HG03139 (cell line): ENCODE measurements around the gene FERMT3.

Experiments used
- ATAC-seq: cut with Tn5 transposase; IDR thresholded peaks from one replicate; pipeline ENCODE4 v1.9.1; 2021; ENCODE audit not compliant: unreplicated experiment

FERMT3 gene

GRCh38 chr11:64219354-64219684 lies 12.8 kb downstream of the FERMT3 start:
- no peak for ATAC-seq

- no peak for ATAC-seq
Observed at GRCh38 chr11:64219755-64220154, 13.2 kb downstream of the FERMT3 start.

DNA sequence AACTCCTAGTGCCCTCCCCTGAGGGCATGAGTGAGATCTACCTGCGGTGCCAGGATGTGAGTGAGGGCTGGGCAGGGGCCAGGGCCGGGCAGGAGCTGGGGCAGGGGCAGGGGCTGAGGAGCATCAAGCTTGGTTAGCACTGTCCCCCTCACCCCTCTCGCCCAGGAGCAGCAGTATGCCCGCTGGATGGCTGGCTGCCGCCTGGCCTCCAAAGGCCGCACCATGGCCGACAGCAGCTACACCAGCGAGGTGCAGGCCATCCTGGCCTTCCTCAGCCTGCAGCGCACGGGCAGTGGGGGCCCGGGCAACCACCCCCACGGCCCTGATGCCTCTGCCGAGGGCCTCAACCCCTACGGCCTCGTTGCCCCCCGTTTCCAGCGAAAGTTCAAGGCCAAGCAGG lies 13.8 kb downstream of the FERMT3 start:
- ATAC-seq = no peak

GRCh38 chr11:64220798-64221197 lies 14.3 kb downstream of the FERMT3 start:
- no peak for ATAC-seq

DNA sequence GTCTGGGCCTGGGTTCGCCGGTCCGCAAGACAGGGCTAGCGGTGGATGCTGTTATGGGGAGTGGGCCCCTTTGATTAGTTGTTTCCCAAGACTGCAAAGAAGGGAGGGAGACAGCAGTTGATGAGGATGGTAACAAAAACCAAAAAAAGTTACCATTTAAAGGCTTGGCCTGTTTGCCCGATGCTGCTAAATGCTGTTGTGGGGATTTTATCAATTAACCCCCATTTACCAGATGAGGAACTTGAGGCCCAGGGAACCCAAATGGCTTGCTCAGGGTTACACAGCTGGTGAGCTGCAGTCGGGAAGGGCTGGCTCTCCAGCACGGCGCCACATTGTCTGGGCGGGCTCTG lies 16.1 kb downstream of the FERMT3 start:
- no peak for ATAC-seq

DNA sequence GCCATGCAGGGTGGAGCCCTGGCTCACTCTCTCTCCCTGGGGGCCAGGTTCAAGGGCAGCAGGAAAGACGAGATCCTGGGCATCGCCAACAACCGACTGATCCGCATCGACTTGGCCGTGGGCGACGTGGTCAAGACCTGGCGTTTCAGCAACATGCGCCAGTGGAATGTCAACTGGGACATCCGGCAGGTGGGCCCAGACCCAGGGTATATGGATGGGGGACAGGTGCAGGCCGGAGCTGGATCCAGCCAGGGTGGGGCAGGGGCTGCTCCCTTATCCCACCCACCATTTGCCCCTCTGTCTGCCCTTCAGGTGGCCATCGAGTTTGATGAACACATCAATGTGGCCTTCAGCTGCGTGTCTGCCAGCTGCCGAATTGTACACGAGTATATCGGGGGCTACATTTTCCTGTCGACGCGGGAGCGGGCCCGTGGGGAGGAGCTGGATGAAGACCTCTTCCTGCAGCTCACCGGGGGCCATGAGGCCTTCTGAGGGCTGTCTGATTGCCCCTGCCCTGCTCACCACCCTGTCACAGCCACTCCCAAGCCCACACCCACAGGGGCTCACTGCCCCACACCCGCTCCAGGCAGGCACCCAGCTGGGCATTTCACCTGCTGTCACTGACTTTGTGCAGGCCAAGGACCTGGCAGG lies 16.6 kb downstream of the FERMT3 start:
- no peak for ATAC-seq

- ATAC-seq = no peak
Observed at GRCh38 chr11:64224151-64224890, 17.8 kb downstream of the FERMT3 start.

- no peak for ATAC-seq
Observed at GRCh38 chr11:64224891-64225607, 18.5 kb downstream of the FERMT3 start.

- ATAC-seq = peak; percentile 33
Observed at GRCh38 chr11:64225608-64226506, 19.3 kb downstream of the FERMT3 start, which contains the start of the genes NUDT22 and TRPT1. Gene NUDT22 (plus strand): TSS chr11:64226274. CDS start chr11:64226653, 379 bp downstream. Gene TRPT1 (minus strand): TSS chr11:64226186. CDS start chr11:64225860, 326 bp downstream.

- ATAC-seq = no peak
Observed at GRCh38 chr11:64226507-64227051, 20.1 kb downstream of the FERMT3 start.

GRCh38 chr11:64227405-64227956 lies 21.0 kb downstream of the FERMT3 start:
- no peak for ATAC-seq

- ATAC-seq = no peak
Observed at GRCh38 chr11:64229090-64229743, 22.7 kb downstream of the FERMT3 start.

- no peak for ATAC-seq
Observed at GRCh38 chr11:64229744-64230170, 23.2 kb downstream of the FERMT3 start.

DNA sequence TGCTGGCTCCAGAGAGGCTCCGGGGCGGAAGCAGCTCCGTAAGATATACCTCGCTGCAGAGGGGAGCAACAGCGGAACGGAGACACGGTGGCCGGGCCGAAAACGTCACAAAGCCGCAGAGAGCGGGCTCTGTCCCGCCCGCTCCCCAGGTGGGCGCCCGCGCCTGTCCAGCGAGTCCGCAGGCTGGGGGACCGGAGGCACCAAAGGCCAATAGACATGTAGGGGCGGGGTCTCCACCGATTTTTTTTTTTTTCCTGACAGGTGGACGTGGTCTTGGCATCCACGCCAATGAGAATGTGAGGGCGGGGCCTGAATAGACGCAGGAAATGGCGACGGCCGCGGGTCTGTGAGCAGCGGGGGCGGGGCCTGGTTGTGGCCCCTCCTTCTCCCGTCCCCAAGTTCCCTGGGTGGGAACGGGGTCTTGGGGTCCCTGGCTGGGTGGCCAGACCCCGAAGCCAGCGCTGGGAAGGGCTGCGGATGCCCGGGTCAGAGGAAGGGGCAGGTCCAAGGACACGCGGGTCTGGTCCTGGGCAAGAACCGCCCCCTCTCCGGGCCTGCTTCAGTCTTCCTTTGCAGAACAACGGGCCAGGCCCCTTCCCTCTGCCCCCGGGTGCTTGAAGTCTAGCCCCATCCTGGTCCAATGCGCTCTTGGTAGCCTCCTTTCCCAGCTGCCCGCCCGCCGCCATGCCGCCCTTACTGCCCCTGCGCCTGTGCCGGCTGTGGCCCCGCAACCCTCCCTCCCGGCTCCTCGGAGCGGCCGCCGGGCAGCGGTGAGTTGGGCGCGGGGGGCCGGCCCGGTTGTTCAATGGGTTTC lies 23.9 kb downstream of the FERMT3 start, which contains the start of gene DNAJC4:
DNAJC4 (plus strand) TSS at position 378 of the 814 bp plus-strand sequence; CDS start at position 685, 307 bp downstream.
- no peak for ATAC-seq

DNA sequence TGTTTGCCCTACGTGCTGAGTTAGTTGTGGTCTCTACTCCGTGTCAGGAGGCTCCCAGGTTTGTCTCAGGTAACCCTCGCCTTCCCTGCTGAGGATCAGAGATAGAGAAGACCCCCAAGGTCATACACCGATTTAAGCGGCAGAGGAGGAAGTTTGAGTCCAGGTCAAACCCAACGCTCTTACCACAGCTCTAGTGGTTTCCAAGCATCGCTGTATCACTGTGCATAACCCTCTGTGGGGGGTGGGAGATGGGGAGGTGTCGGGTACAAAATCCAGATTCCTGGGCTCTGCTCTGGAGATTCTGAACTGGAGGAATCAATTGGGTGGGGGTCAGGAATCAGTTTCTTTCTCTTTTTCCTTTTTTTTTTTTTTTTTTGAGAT lies 24.5 kb downstream of the FERMT3 start:
- ATAC-seq = no peak

DNA sequence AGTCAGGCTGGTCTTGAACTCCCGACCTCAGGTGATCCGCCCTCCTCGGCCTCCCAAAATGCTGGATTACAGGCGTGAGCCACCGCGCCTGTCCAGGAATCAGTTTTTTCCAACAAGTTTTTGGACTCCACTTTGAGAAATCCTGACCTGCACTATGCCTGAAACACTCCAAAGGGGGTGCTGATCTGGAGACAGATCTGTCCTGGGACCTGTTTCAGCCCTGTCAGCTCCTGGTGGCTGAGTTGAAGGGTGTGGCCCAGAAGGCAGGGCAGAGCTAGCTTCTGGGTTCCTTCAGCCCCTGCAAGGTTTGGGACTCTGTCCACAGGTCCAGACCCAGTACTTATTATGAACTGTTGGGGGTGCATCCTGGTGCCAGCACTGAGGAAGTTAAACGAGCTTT lies 25.0 kb downstream of the FERMT3 start:
- ATAC-seq = no peak

DNA sequence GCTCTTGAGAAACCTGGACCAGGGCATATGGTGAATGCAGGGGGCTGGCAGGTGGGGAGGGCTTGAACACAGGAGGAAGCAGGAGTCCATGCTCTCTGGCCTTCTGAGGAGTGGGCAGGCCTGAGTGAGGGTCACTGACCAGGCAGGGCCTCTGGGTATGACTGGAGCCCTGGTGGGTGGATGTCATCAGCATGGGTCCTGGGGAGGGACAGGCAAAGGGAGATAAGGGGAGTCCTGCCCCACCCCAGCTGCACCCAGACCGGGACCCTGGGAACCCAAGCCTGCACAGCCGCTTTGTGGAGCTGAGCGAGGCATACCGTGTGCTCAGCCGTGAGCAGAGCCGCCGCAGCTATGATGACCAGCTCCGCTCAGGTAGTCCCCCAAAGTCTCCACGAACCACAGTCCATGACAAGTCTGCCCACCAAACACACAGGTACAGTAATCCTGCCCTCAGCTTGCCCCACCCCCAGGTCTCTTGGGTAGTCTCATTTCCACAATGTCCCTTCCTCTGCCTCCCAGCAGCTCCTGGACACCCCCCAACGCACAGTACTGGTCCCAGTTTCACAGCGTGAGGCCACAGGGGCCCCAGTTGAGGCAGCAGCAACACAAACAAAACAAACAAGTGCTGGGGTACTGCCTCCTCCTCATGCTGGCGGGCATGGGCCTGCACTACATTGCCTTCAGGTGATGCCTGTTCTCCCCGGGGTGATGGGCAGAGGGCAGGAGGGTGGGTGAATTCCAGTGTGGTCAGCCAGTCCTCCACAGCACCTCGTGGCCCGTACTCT lies 25.9 kb downstream of the FERMT3 start:
- ATAC-seq = no peak

DNA sequence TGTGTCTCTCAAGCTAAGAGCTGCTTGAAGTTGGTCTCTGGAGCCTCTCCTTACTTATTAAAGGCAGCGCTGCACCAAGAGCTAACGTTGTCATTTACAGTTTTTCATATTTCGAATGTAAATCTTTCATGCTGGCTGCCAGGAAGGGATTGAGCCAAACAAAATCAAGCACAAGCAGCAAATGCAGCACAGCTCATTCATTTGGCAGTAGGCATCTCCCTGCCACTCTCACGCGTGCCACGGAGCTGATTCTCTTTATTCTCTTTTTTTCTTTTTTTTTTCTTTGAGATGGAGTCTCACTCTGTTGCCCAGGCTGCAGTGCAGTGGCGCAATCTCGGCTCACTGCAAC lies 26.4 kb downstream of the FERMT3 start:
- no peak for ATAC-seq
